ENCODE results near the gene SIAH2.

Gene SIAH2

DNA sequence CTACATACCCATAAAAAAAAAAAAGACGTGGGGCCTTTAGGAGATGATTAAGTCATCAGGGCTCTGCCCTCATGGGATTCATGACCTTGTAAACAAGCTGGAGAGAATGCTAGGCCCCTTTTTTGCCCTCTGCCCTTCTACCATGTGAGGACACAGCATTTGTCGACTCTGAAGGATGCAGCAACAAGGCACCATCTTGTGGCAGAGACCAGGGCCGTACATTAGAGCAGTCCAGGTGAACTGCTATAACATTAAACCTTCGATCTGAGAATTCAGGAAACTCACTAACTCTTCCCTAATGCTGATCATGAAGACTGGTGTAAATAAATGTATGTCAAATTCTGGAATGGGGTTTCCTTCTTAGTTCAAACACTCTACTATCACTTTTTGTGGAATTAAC, 30.7 kb upstream of the SIAH2 start:
- peaks cover 7% of the 10 kb centered on the region for H3K4me1 ChIP-seq (ENCODE audit: insufficient read depth, low read length)
- H3K36me3 ChIP-seq (ENCODE audit: insufficient read depth, low read length): no peaks in the 10 kb centered on the region
- no peak overlapping the region for H2AFZ ChIP-seq (ENCODE audit: low read depth, low read length)
- H3K4me3 ChIP-seq (ENCODE audit: low read depth in 1 of 2, low read length in 2 of 2): no peak overlapping the region
- H3K79me2 ChIP-seq (ENCODE audit: insufficient read depth, low read length): no peaks in the 10 kb centered on the region
- no peak overlapping the region for H3K9ac ChIP-seq (ENCODE audit: low read depth, low read length)
- no peak for DNase-seq
- no peak overlapping the region for H3K27ac ChIP-seq (ENCODE audit: low read length)
- no peaks in the 10 kb centered on the region for H3K9me3 ChIP-seq (ENCODE audit: insufficient read depth, low read length, severe bottlenecking)
- no peak for TF ChIP-seq EZH2 (IDR thresholded peaks at IDR 0.05; ENCODE audit: borderline replicate concordance, low read depth, low read length, severe bottlenecking)
- TF ChIP-seq, protein P1, sequence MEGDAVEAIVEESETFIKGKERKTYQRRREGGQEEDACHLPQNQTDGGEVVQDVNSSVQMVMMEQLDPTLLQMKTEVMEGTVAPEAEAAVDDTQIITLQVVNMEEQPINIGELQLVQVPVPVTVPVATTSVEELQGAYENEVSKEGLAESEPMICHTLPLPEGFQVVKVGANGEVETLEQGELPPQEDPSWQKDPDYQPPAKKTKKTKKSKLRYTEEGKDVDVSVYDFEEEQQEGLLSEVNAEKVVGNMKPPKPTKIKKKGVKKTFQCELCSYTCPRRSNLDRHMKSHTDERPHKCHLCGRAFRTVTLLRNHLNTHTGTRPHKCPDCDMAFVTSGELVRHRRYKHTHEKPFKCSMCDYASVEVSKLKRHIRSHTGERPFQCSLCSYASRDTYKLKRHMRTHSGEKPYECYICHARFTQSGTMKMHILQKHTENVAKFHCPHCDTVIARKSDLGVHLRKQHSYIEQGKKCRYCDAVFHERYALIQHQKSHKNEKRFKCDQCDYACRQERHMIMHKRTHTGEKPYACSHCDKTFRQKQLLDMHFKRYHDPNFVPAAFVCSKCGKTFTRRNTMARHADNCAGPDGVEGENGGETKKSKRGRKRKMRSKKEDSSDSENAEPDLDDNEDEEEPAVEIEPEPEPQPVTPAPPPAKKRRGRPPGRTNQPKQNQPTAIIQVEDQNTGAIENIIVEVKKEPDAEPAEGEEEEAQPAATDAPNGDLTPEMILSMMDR (IDR thresholded peaks at IDR 0.05; ENCODE audit: borderline replicate concordance, extremely low read depth, low read length, poor library complexity, severe bottlenecking): peak; percentile 5
- H3K27me3 ChIP-seq (ENCODE audit: insufficient read depth, low read length, poor library complexity): peaks cover 36% of the 10 kb centered on the region
- ATAC-seq (ENCODE audit: insufficient read depth, low read depth): no peak
- H4K20me1 ChIP-seq (ENCODE audit: insufficient read depth, low read length): no peaks in the 10 kb centered on the region
- no peak overlapping the region for H3K4me2 ChIP-seq (ENCODE audit: insufficient read depth, low read length)

DNA sequence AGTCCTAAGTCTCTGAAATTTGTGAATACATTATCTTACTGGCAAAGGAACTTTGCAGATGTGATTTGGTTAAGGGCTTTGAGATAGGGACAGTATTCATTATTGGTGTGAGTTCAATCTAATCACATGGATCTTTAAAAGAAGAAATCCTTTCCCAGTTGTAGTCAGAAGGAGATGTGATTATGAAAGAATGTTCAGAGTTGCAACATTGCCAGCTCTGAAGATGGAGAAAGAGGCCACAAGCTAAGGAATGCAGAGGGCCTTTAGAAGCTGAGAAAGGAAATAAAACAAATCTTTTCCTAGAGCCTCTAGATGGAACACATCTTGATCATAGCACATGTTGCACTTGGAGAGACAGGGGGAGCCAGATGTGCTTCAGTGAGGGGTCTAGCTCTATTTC, 27.7 kb upstream of the SIAH2 start:
- H3K9me3 ChIP-seq (ENCODE audit: insufficient read depth, low read length, severe bottlenecking): no peaks in the 10 kb centered on the region
- no peak overlapping the region for H3K27ac ChIP-seq (ENCODE audit: low read length)
- TF ChIP-seq, protein P1 (IDR thresholded peaks at IDR 0.05; ENCODE audit: borderline replicate concordance, extremely low read depth, low read length, poor library complexity, severe bottlenecking): no peak
- no peak for TF ChIP-seq EZH2 (IDR thresholded peaks at IDR 0.05; ENCODE audit: borderline replicate concordance, low read depth, low read length, severe bottlenecking)
- no peaks in the 10 kb centered on the region for H3K79me2 ChIP-seq (ENCODE audit: insufficient read depth, low read length)
- no peak overlapping the region for H2AFZ ChIP-seq (ENCODE audit: low read depth, low read length)
- no peak overlapping the region for H3K4me2 ChIP-seq (ENCODE audit: insufficient read depth, low read length)
- H3K27me3 ChIP-seq (ENCODE audit: insufficient read depth, low read length, poor library complexity): peaks cover 25% of the 10 kb centered on the region
- no peak for ATAC-seq (ENCODE audit: insufficient read depth, low read depth)
- H3K4me1 ChIP-seq (ENCODE audit: insufficient read depth, low read length): no peaks in the 10 kb centered on the region
- DNase-seq: no peak
- H3K36me3 ChIP-seq (ENCODE audit: insufficient read depth, low read length): no peaks in the 10 kb centered on the region
- H4K20me1 ChIP-seq (ENCODE audit: insufficient read depth, low read length): no peaks in the 10 kb centered on the region
- H3K4me3 ChIP-seq (ENCODE audit: low read depth in 1 of 2, low read length in 2 of 2): no peak overlapping the region
- no peak overlapping the region for H3K9ac ChIP-seq (ENCODE audit: low read depth, low read length)

- Histone ChIP-seq H4K20me1 (ENCODE audit: insufficient read depth, low read length) (no peaks in the 10 kb centered on the region), H3K4me1 (ENCODE audit: insufficient read depth, low read length) (no peaks in the 10 kb centered on the region), H3K27me3 (ENCODE audit: insufficient read depth, low read length, poor library complexity) (peaks cover 22% of the 10 kb centered on the region), H3K79me2 (ENCODE audit: insufficient read depth, low read length) (no peaks in the 10 kb centered on the region), H3K9me3 (ENCODE audit: insufficient read depth, low read length, severe bottlenecking) (no peaks in the 10 kb centered on the region), H3K36me3 (ENCODE audit: insufficient read depth, low read length) (no peaks in the 10 kb centered on the region), H3K27ac (ENCODE audit: low read length) (no peak overlapping the region), H3K4me2 (ENCODE audit: insufficient read depth, low read length) (no peak overlapping the region), H2AFZ (ENCODE audit: low read depth, low read length) (no peak overlapping the region), H3K9ac (ENCODE audit: low read depth, low read length) (no peak overlapping the region), H3K4me3 (ENCODE audit: low read depth in 1 of 2, low read length in 2 of 2) (no peak overlapping the region)
- no peak for ATAC-seq (ENCODE audit: insufficient read depth, low read depth)
- no peak for DNase-seq
- no peak for TF ChIP-seq EZH2 (IDR thresholded peaks at IDR 0.05; ENCODE audit: borderline replicate concordance, low read depth, low read length, severe bottlenecking)
These were observed 26.5 kb upstream of the SIAH2 start for GRCh38 chr3:150789451-150789850.

- H4K20me1 ChIP-seq (ENCODE audit: insufficient read depth, low read length): no peaks in the 10 kb centered on the region; the same call in 1 of the 2 replicates
- no peak overlapping the region for H3K27ac ChIP-seq (ENCODE audit: low read length)
- H3K4me1 ChIP-seq (ENCODE audit: insufficient read depth, low read length): no peaks in the 10 kb centered on the region
- no peak overlapping the region for H3K4me2 ChIP-seq (ENCODE audit: insufficient read depth, low read length)
- no peaks in the 10 kb centered on the region for H3K79me2 ChIP-seq (ENCODE audit: insufficient read depth, low read length)
- peaks cover 15% of the 10 kb centered on the region for H3K27me3 ChIP-seq (ENCODE audit: insufficient read depth, low read length, poor library complexity)
- H3K4me3 ChIP-seq (ENCODE audit: low read depth in 1 of 2, low read length in 2 of 2): no peak overlapping the region
- ATAC-seq (ENCODE audit: insufficient read depth, low read depth) (peak; percentile 97), DNase-seq (peak; percentile 78)
- no peaks in the 10 kb centered on the region for H3K9me3 ChIP-seq (ENCODE audit: insufficient read depth, low read length, severe bottlenecking)
- H3K36me3 ChIP-seq (ENCODE audit: insufficient read depth, low read length): no peaks in the 10 kb centered on the region
- H2AFZ ChIP-seq (ENCODE audit: low read depth, low read length): no peak overlapping the region
- no peak overlapping the region for H3K9ac ChIP-seq (ENCODE audit: low read depth, low read length)
- TF ChIP-seq EZH2 (IDR thresholded peaks at IDR 0.05; ENCODE audit: borderline replicate concordance, low read depth, low read length, severe bottlenecking): no peak
- TF ChIP-seq, protein P1 (IDR thresholded peaks at IDR 0.05; ENCODE audit: borderline replicate concordance, extremely low read depth, low read length, poor library complexity, severe bottlenecking): peak; percentile 92
These were observed 24.9 kb upstream of the SIAH2 start for GRCh38 chr3:150787741-150788370.
